BLaER1 treated with 17β-estradiol and CSF1 and Interleukin-3, amounts not matched to agents 10 nM and 100 nM (cell line): ENCODE results near the gene DERL3.
A peak's percentile ranks its signal among the peaks of the same experiment; 100 is the strongest.

Experiments used
- H3K27ac ChIP-seq, 11 experiments: shearing (Covaris generic); formaldehyde crosslinking; 2 replicates each; pipeline ENCODE4 v1.8.1; 2022
- H3K27me3 ChIP-seq, 11 experiments: shearing (Covaris generic); formaldehyde crosslinking; 2 replicates each; pipeline ENCODE4 v1.8.1; 2022
- H3K36me3 ChIP-seq, 11 experiments: shearing (Covaris generic); formaldehyde crosslinking; 2 replicates each; pipeline ENCODE4 v1.8.1; 2022
- H3K4me1 ChIP-seq, 10 experiments: shearing (Covaris generic); formaldehyde crosslinking; 2 replicates each; pipeline ENCODE4 v1.8.1; 2022
- H3K4me2 ChIP-seq, 11 experiments: shearing (Covaris generic); formaldehyde crosslinking; 2 replicates each; pipeline ENCODE4 v1.8.1; 2022
- H3K4me3 ChIP-seq, 10 experiments: shearing (Covaris generic); formaldehyde crosslinking; 2 replicates each; pipeline ENCODE4 v1.8.1; 2022
- H3K9ac ChIP-seq, 11 experiments: shearing (Covaris generic); formaldehyde crosslinking; 2 replicates each; pipeline ENCODE4 v1.8.1; 2022
- H3K9me3 ChIP-seq, 11 experiments: shearing (Covaris generic); formaldehyde crosslinking; replicated peaks in 1 of 11; 2 replicates each; pipeline ENCODE4 v1.8.1; 2022
- H4K20me1 ChIP-seq, 11 experiments: shearing (Covaris generic); formaldehyde crosslinking; 2 replicates each; pipeline ENCODE4 v1.8.1; 2022
- Cebpa-rat ChIP-seq, 11 experiments: shearing (Covaris generic); IDR thresholded peaks; 2 replicates each; pipeline ENCODE4 v1.8.1; 2022

DERL3 gene

DNA sequence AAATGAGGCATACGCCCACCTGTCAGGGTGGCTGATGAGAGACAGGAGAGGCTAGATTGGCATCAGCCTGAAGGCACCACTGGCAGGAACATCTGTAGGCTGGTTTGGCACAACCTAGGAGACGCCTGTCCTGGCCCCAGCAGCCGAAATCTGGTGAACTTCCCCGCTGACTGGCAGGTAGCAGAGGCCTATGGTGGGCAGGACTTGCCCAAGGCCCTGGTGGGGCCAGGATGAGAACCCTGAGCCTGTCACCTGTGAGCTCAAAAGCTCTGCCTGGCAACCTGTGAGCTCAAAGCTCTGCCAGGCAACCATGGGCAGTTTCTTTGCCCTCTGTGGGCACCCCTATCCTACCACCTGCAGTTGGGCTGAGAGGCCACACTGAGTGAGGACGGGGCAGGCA, 2.5 kb downstream of the DERL3 start:
- peaks cover 14 to 54% (median 48%) of the 10 kb centered on the region in 10 experiments for H3K4me1 ChIP-seq
- H3K36me3 ChIP-seq = peaks cover 50 to 63% (median 53%) of the 10 kb centered on the region in 11 experiments
- peak overlapping the region in 7 of 11 experiments; percentile 24 to 76 (median 62); a peak in 11 of 22 replicates for H3K9ac ChIP-seq
- peak overlapping the region in 1 of 11 experiments; percentile 44; a peak in 1 of 22 replicates for H3K27ac ChIP-seq
- H3K4me2 ChIP-seq = peak overlapping the region in 8 of 11 experiments; percentile 72 to 98 (median 94); a peak in 15 of 22 replicates
- H3K27me3 ChIP-seq = no peaks in the 10 kb centered on the region
- TF ChIP-seq Cebpa-rat (IDR thresholded peaks at IDR 0.05) = no peak
- peaks cover 20 to 73% (median 64%) of the 10 kb centered on the region in 11 experiments; a peak in 21 of 22 replicates for H4K20me1 ChIP-seq
- no peak overlapping the region for H3K4me3 ChIP-seq
- no peaks in the 10 kb centered on the region for H3K9me3 ChIP-seq

DNA sequence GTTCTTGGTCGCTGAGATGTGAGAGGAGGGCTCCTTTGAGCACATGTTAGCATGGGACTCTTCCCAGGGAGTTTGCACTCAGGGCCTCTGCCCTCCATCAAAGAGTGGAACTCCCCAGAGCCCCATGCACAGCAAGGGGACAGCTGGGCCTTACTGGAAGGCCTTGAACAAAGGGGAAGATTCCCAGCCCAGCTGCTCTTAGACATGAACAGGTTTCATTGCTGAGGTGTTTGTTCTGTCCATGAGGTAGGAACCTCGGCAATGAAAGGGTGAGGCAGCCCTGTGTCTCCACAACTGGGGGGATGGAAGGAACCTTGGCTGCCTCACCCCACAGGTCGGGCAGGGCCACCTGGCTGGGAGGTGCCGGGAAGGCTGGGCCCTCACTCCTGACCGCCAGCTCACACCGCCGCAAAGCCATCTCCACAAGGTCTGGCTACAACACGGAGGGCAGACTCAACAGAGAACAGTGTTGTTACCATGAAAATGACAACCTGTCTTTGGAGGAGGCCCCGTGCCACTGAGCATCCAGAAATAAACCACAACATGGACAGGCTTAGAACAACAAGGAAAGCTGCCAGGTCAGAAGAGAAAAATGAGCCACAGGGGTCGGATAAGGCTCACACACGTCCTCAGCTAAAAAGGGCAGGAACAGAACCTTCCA, 3.2 kb downstream of the DERL3 start:
- TF ChIP-seq Cebpa-rat (IDR thresholded peaks at IDR 0.05) = no peak
- Histone ChIP-seq H3K9me3 (no peaks in the 10 kb centered on the region), H3K27ac (peak overlapping the region in 3 of 11 experiments; percentile 3 to 44 (median 12); a peak in 6 of 22 replicates), H3K4me2 (peak overlapping the region in 4 of 11 experiments; percentile 83 to 94 (median 94); a peak in 2 of 22 replicates), H3K4me3 (no peak overlapping the region), H3K27me3 (no peaks in the 10 kb centered on the region), H3K4me1 (peaks cover 14 to 53% (median 47%) of the 10 kb centered on the region in 10 experiments), H4K20me1 (peaks cover 25 to 79% (median 71%) of the 10 kb centered on the region in 11 experiments; a peak in 21 of 22 replicates), H3K36me3 (peaks cover 57 to 69% (median 60%) of the 10 kb centered on the region in 11 experiments), H3K9ac (peak overlapping the region in 8 of 11 experiments; percentile 11 to 76 (median 41); a peak in 13 of 22 replicates)

DNA sequence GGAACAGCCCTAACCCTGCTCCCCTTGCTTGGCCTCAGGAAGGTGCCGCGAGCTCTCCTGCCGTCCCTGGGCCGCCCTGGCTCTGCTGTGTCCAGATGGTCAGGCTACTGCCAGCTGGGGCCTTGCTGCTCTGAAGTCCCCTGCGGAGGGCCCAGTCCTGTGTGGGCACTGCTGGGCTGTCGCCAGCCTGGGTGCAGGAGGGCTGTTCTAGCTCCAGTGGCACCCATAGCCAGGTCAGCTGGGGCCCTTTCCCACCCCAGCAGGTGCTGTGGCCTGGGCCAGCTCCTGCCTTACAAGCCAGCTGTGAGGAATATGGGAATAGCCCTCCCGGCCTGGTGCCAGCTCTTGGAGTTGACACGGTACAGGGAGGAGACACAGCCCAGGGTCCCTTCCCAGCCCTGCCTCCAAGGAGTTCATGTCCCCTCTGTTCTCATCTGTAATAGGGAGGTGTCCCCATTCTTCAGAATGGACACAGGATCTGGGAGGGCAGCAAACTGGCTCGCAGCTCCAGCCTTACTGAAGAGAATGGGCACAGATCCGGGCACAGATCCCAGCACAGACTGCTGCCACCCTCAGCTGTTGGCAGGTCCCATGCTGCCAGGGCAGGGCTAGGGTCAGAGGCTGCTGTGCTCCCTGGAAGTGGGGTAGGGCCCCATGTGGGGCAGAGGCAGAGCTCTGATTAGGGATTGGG, 3.9 kb downstream of the DERL3 start:
- H3K4me2 ChIP-seq = peak overlapping the region in 1 of 11 experiments; percentile 93; a peak in 2 of 22 replicates
- peaks cover 63 to 76% (median 67%) of the 10 kb centered on the region in 11 experiments for H3K36me3 ChIP-seq
- H4K20me1 ChIP-seq = peaks cover 29 to 82% (median 72%) of the 10 kb centered on the region in 11 experiments; a peak in 21 of 22 replicates
- TF ChIP-seq Cebpa-rat (IDR thresholded peaks at IDR 0.05) = no peak
- H3K4me1 ChIP-seq = peaks cover 14 to 48% (median 41%) of the 10 kb centered on the region in 10 experiments
- H3K27ac ChIP-seq = peak overlapping the region in 5 of 11 experiments; percentile 3 to 44 (median 12); a peak in 7 of 22 replicates
- no peaks in the 10 kb centered on the region for H3K27me3 ChIP-seq
- no peaks in the 10 kb centered on the region for H3K9me3 ChIP-seq
- H3K9ac ChIP-seq = peak overlapping the region in 8 of 11 experiments; percentile 11 to 76 (median 41); a peak in 11 of 22 replicates
- no peak overlapping the region for H3K4me3 ChIP-seq

DNA sequence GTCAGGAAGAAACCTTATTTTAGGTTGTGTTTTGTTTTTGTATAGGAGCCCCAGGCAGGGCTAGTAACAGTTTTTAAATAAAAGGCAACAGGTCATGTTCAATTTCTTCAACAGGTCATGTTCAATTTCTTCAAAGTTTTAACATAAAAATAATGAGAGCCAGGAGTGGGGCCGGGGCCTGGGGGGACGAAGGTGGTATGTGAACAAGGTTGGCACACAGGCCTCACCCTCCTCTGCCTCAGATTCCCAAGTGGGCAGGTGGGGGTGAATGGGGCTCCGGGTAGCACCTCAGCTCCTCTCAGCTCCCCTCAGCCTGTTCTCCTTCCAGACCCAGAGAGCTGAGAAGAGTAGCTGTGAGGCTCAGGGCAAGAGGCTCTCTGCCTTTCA, 4.4 kb downstream of the DERL3 start:
- Histone ChIP-seq H4K20me1 (peaks cover 33 to 88% (median 74%) of the 10 kb centered on the region in 11 experiments; a peak in 21 of 22 replicates), H3K4me1 (peaks cover 14 to 43% (median 36%) of the 10 kb centered on the region in 10 experiments), H3K27ac (peak overlapping the region in 5 of 11 experiments; percentile 3 to 40 (median 12); a peak in 5 of 22 replicates)

DNA sequence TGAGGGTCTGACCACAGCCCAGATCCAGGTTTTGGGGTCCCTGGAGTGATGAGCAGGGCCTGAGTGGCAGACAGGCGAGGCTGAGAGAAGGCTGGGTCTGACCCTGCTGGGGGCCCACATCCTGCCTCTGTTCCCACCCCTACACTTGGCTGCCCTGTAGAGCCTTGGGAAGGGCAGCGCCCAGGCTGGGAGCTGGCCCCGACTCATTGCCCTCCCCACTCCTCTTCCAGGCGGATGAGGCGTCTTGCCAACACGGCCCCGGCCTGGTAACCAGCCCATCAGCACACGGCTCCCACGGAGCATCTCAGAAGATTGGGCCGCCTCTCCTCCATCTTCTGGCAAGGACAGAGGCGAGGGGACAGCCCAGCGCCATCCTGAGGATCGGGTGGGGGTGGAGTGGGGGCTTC, 4.9 kb downstream of the DERL3 start:
- Histone ChIP-seq H3K4me3 (no peak overlapping the region), H3K27me3 (no peaks in the 10 kb centered on the region), H3K9me3 (no peaks in the 10 kb centered on the region), H3K4me2 (no peak overlapping the region), H3K4me1 (peaks cover 14 to 41% (median 35%) of the 10 kb centered on the region in 10 experiments), H3K9ac (peak overlapping the region in 5 of 11 experiments; percentile 23 to 44 (median 35); a peak in 4 of 22 replicates), H3K27ac (peak overlapping the region in 2 of 11 experiments; percentile 7 to 21; a peak in 2 of 22 replicates), H4K20me1 (peaks cover 33 to 92% (median 79%) of the 10 kb centered on the region in 11 experiments; a peak in 21 of 22 replicates), H3K36me3 (peaks cover 74 to 86% (median 77%) of the 10 kb centered on the region in 11 experiments)
- TF ChIP-seq Cebpa-rat (IDR thresholded peaks at IDR 0.05) = no peak

More for the DNA sequence above, 4.4 kb downstream of the DERL3 start:
- Histone ChIP-seq H3K27me3 (no peaks in the 10 kb centered on the region), H3K9ac (peak overlapping the region in 5 of 11 experiments; percentile 24 to 76 (median 42); a peak in 8 of 22 replicates), H3K9me3 (no peaks in the 10 kb centered on the region), H3K4me3 (no peak overlapping the region), H3K4me2 (no peak overlapping the region), H3K36me3 (peaks cover 69 to 82% (median 72%) of the 10 kb centered on the region in 11 experiments)
- no peak for TF ChIP-seq Cebpa-rat (IDR thresholded peaks at IDR 0.05)

DNA sequence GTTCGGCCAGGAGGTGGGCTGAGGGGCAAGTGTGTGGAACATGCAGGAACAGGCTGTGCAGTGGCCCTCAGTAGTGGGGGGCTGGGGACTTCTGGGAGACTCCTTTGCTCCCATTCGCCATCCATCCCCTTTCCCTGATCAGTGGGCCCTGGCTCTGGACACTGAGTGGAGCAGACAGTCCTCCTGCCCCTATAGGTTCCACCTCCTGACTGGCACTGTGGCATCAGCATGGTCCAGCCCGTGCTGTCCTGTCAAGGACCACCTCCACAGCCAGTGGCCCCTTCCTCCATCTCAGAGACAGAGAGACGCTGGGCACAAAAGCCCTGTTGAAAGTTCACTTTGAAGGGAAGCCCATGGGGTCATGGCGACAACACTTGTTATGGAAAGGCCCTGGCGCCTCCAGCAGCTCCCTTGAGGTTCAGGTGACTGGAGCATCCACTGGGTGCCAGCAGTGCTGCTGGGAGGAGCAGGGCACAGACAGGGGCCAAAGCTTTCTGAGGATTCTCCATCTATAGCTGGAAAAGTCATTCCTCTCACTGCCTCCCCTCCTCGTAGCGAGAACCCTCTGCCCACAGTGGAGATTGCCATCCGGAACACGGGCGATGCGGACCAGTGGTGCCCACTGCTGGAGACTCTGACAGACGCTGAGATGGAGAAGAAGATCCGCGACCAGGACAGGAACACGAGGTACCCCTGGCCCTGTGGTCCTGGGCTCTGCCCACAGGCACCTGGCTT, 5.6 kb downstream of the DERL3 start:
- H3K27ac ChIP-seq = peak overlapping the region in 2 of 11 experiments; percentile 21 to 44; a peak in 2 of 22 replicates
- H3K27me3 ChIP-seq = no peaks in the 10 kb centered on the region
- H4K20me1 ChIP-seq = peaks cover 33 to 95% (median 83%) of the 10 kb centered on the region in 11 experiments; a peak in 21 of 22 replicates
- no peak overlapping the region for H3K4me3 ChIP-seq
- no peak overlapping the region for H3K4me2 ChIP-seq
- no peak for TF ChIP-seq Cebpa-rat (IDR thresholded peaks at IDR 0.05)
- H3K4me1 ChIP-seq = peaks cover 11 to 36% (median 32%) of the 10 kb centered on the region in 10 experiments
- peaks cover 80 to 94% (median 83%) of the 10 kb centered on the region in 11 experiments for H3K36me3 ChIP-seq
- no peaks in the 10 kb centered on the region for H3K9me3 ChIP-seq
- peak overlapping the region in 5 of 11 experiments; percentile 13 to 35 (median 29); a peak in 5 of 22 replicates for H3K9ac ChIP-seq

DNA sequence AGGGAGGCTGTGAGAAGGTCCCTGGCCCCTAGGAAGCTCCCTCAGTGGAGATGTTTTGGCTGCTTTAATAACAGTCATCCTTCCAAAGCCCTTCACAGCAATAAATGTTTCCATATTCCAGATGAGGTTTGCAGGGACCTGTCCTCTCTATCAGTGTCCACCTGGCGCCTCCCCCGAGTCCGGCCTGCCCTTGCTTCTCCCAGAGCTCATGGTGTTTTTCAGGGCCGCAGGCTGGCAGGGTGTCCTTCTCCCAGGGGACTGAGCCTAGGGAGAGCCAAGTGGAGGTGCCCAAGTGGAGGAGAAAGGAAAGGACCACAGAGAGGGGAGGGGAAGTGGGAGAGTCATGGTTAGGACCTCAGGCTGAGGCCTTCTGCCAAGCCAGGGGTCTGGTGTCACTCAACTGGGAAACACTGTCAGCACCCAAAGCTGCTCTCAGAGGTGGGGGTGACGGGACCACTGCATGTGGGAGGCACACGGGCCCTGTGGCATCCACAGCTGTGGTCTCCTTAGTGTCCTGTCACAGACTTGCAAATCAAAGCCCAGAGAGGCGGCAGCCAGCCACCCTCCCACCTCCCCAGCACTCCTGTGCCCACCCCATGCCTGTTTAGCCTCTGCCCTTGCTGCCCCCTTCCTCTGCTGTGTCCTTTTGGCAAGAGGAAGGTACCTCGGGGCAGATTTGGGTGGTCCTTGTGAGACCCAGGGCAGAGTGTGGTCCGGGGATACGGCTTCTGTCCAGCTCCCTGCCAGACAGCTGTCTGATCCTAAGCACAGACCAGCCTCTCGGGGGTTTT, 6.4 kb downstream of the DERL3 start:
- no peaks in the 10 kb centered on the region for H3K9me3 ChIP-seq
- H3K9ac ChIP-seq = peak overlapping the region in 4 of 11 experiments; percentile 6 to 35 (median 21); a peak in 3 of 22 replicates
- H4K20me1 ChIP-seq = peaks cover 33 to 93% (median 77%) of the 10 kb centered on the region in 11 experiments; a peak in 21 of 22 replicates
- H3K4me3 ChIP-seq = no peak overlapping the region
- no peak overlapping the region for H3K4me2 ChIP-seq
- no peaks in the 10 kb centered on the region for H3K27me3 ChIP-seq
- H3K36me3 ChIP-seq = peaks cover 87 to 99% (median 90%) of the 10 kb centered on the region in 11 experiments
- peaks cover 4 to 34% (median 31%) of the 10 kb centered on the region in 10 experiments; a peak in 19 of 20 replicates for H3K4me1 ChIP-seq
- no peak for TF ChIP-seq Cebpa-rat (IDR thresholded peaks at IDR 0.05)
- peak overlapping the region in 2 of 11 experiments; percentile 6 to 44; a peak in 2 of 22 replicates for H3K27ac ChIP-seq
